SK-N-SH (cell line): ENCODE measurements around the gene ULK3. TPM values are rescaled to one million over a fixed set of nuclear protein-coding genes. Genes with fewer than 3 reads are reported as not detected.

Experiments used
- CTCF ChIA-PET: fragments of 300-600, 350-600 bp; formaldehyde crosslinking; extraction: SDS; loops from one replicate; lab custom pipeline; 2021; lab: Yijun Ruan, JAX
- POLR2A ChIA-PET: fragments of 350-600 bp; sonication (Branson Sonifier 250); formaldehyde crosslinking; extraction: SDS; loops from one replicate; lab custom pipeline; 2020; ENCODE audit warnings: antibody characterized with exemption, inconsistent platforms; lab: Yijun Ruan, JAX
- DNase-seq: peaks from one replicate; pipeline ENCODE4 v3.0.0; 2012
- H2AFZ ChIP-seq: fragments of 200-600 bp; sonication (generic); 2 replicates; pipeline ENCODE4 v1.8.1; 2016; ENCODE audit warnings: antibody characterized with exemption, mild to moderate bottlenecking, low read depth
- H3F3A ChIP-seq: fragments of 200-600 bp; sonication (generic); replicated peaks from 2 replicates; pipeline ENCODE3; 2016; ENCODE audit warnings: antibody characterized with exemption, mild to moderate bottlenecking; ENCODE audit not compliant: insufficient read depth
- H3K27ac ChIP-seq, 2 experiments: fragments of 200-500 bp in 1 of 2; fragments of 200-600 bp in 1 of 2; sonication (Bioruptor generic) in 1 of 2; sonication (generic), shearing (Covaris generic) in 1 of 2; 2 replicates each; pipeline versions ENCODE4 v1.5.1 to v1.6.1; 2014 to 2016; ENCODE audit warnings: low read depth in 2 of 2, inconsistent platforms in 1 of 2, low read length in 1 of 2, mild to moderate bottlenecking in 1 of 2, mixed read lengths in 1 of 2
- H3K27me3 ChIP-seq: fragments of 200-600 bp; sonication (generic), shearing (Covaris generic); 2 replicates; pipeline ENCODE4 v1.6.1; 2016; ENCODE audit warnings: mixed run types; ENCODE audit not compliant: insufficient read depth
- H3K36me3 ChIP-seq, 2 experiments: fragments of 200-500 bp in 1 of 2; fragments of 200-600 bp in 1 of 2; sonication (Bioruptor generic) in 1 of 2; sonication (generic) in 1 of 2; replicated peaks in 1 of 2; 2 replicates each; pipeline versions ENCODE3 to v1.5.1; 2014 to 2016; ENCODE audit warnings: low read length in 1 of 2, mild to moderate bottlenecking in 1 of 2; ENCODE audit not compliant: insufficient read depth in 2 of 2, control insufficient read depth in 1 of 2
- H3K4me1 ChIP-seq, 2 experiments: fragments of 200-500 bp in 1 of 2; fragments of 200-600 bp in 1 of 2; sonication (Bioruptor generic) in 1 of 2; sonication (generic), shearing (Covaris generic) in 1 of 2; 2 replicates each; pipeline versions ENCODE4 v1.5.1 to v1.6.1; 2014 to 2016; ENCODE audit warnings: low read depth in 1 of 2, low read length in 1 of 2, mixed run types in 1 of 2; ENCODE audit not compliant: insufficient read depth in 2 of 2, control insufficient read depth in 1 of 2
- H3K4me2 ChIP-seq: fragments of 200-600 bp; sonication (generic), shearing (Covaris generic); 2 replicates; pipeline ENCODE4 v1.6.1; 2017; ENCODE audit warnings: mixed run types
- H3K4me3 ChIP-seq, 2 experiments: fragments of 200-500 bp in 1 of 2; fragments of 200-600 bp in 1 of 2; sonication (Bioruptor generic) in 1 of 2; sonication (generic), shearing (Covaris generic) in 1 of 2; 2 replicates each; pipeline versions ENCODE4 v1.5.1 to v1.8.1; 2014 to 2016; ENCODE audit warnings: low read depth in 2 of 2, inconsistent platforms in 1 of 2, low read length in 1 of 2, mild to moderate bottlenecking in 1 of 2, mixed read lengths in 1 of 2, moderate library complexity in 1 of 2
- H3K79me2 ChIP-seq: fragments of 200-600 bp; sonication (generic); 2 replicates; pipeline ENCODE4 v1.8.1; 2017; ENCODE audit warnings: mild to moderate bottlenecking; ENCODE audit not compliant: insufficient read depth
- H3K9ac ChIP-seq: fragments of 200-600 bp; sonication (generic); 2 replicates; pipeline ENCODE4 v1.6.1; 2017; ENCODE audit warnings: mixed run types
- H3K9me2 ChIP-seq: fragments of 200-600 bp; sonication (generic); 2 replicates; pipeline ENCODE4 v1.6.1; 2017; ENCODE audit warnings: mixed run types
- H3K9me3 ChIP-seq: fragments of 200-600 bp; sonication (generic); 2 replicates; pipeline ENCODE4 v1.6.1; 2017; ENCODE audit warnings: mixed run types, mild to moderate bottlenecking, moderate library complexity
- H4K20me1 ChIP-seq: fragments of 200-600 bp; sonication (generic); 2 replicates; pipeline ENCODE4 v1.6.1; 2017; ENCODE audit warnings: mild to moderate bottlenecking, mixed run types; ENCODE audit not compliant: insufficient read depth
- CHD2 ChIP-seq: fragments of 150-350 bp; IDR thresholded peaks from 2 replicates; pipeline ENCODE4 v1.6.1; 2018; ENCODE audit warnings: low read length; ENCODE audit not compliant: partially characterized antibody
- CTCF ChIP-seq: fragments of 200-600 bp; sonication (generic); IDR thresholded peaks from 2 replicates; pipeline ENCODE4 v1.6.1; 2017; ENCODE audit warnings: antibody characterized with exemption, mild to moderate bottlenecking, moderate library complexity
- ELF1 ChIP-seq: IDR thresholded peaks from 2 replicates; pipeline ENCODE4 v1.4.0; 2012
- EP300 ChIP-seq, 2 experiments: IDR thresholded peaks; 2 replicates each; pipeline versions ENCODE4 v1.4.0 to v1.6.1; 2012; ENCODE audit warnings: borderline replicate concordance in 1 of 2, low read depth in 1 of 2, low read length in 1 of 2
- FOSL2 ChIP-seq: IDR thresholded peaks from 2 replicates; pipeline ENCODE4 v1.4.0; 2012; ENCODE audit warnings: low read depth, mild to moderate bottlenecking, moderate library complexity, borderline replicate concordance
- GATA2 ChIP-seq: sonication (generic); formaldehyde crosslinking; IDR thresholded peaks from 2 replicates; pipeline ENCODE4 v1.5.0; 2020; ENCODE audit warnings: mild to moderate bottlenecking, missing genetic modification reagents
- MXI1 ChIP-seq: IDR thresholded peaks from 2 replicates; pipeline ENCODE4 v1.6.1; 2012; ENCODE audit warnings: mild to moderate bottlenecking, low read depth, low read length, improper control_type of control experiment
- NFIC ChIP-seq: IDR thresholded peaks from 2 replicates; pipeline ENCODE4 v1.4.0; 2012; ENCODE audit warnings: borderline replicate concordance
- NRF1 ChIP-seq: IDR thresholded peaks from 2 replicates; pipeline ENCODE4 v1.6.1; 2012; ENCODE audit warnings: low read depth, mild to moderate bottlenecking, low read length
- POLR2AphosphoS5 ChIP-seq: IDR thresholded peaks from 2 replicates; pipeline ENCODE4 v1.6.1; 2012; ENCODE audit warnings: low read depth, low read length
- REST ChIP-seq: IDR thresholded peaks from 2 replicates; pipeline ENCODE4 v1.6.1; 2012; ENCODE audit warnings: mild to moderate bottlenecking, low read depth, low read length, moderate library complexity
- TAF1 ChIP-seq: IDR thresholded peaks from 2 replicates; pipeline ENCODE4 v1.6.1; 2012; ENCODE audit warnings: low read depth, mild to moderate bottlenecking, low read length, moderate library complexity, borderline replicate concordance
- TCF12 ChIP-seq: IDR thresholded peaks from 2 replicates; pipeline ENCODE4 v1.4.0; 2012
- WGBS: methylation state at CpG from one replicate; pipeline ENCODE4 v1.1.6; 2017; ENCODE audit warnings: low lambda C conversion rate; 5-methylcytosine and 5-hydroxymethylcytosine counted together
- polyA plus RNA-seq, 3 experiments: library from polyadenylated mRNA; depleted of rRNA; stranded (reverse); fragments of >200 nt; gene quantifications; 2 replicates each; pipeline ENCODE4 v1.2.3, GENCODE V29; 2012
- TF ChIP-seq, protein P1 (sequence below): IDR thresholded peaks from 2 replicates; pipeline ENCODE4 v1.4.0; 2012; ENCODE audit warnings: low read depth
- TF ChIP-seq, protein P2 (sequence below): IDR thresholded peaks from 2 replicates; pipeline ENCODE4; 2012

The ULK3 gene
- polyA plus RNA-seq, 1 of the 3 experiments (the other 2 are of a cell fraction): 41.3 TPM

- Histone ChIP-seq H3K4me2 (no peak overlapping the region), H3K79me2 (peaks cover 55% of the 10 kb centered on the region), H3F3A (no peaks in the 10 kb centered on the region), H3K27me3 (no peaks in the 10 kb centered on the region), H3K27ac (no peak overlapping the region), H3K9ac (no peak overlapping the region), H3K9me2 (no peaks in the 10 kb centered on the region), H3K4me1 (peaks cover 0 to 18% of the 10 kb centered on the region in 2 experiments; a peak in 1 of 4 replicates), H4K20me1 (peaks cover 14% of the 10 kb centered on the region; the same call in 1 of the 2 replicates), H2AFZ (no peak overlapping the region), H3K36me3 (peaks cover 3 to 32% of the 10 kb centered on the region in 2 experiments), H3K9me3 (no peaks in the 10 kb centered on the region), H3K4me3 (no peak overlapping the region)
- 95% methylated on average over 2 of the region's 2 CpGs for WGBS
- TF ChIP-seq REST (no peak), POLR2AphosphoS5 (no peak), EP300 (IDR thresholded peaks at IDR 0.05; ENCODE audit: borderline replicate concordance in 1 of 2, low read depth in 1 of 2, low read length in 1 of 2) (no peak), TCF12 (no peak)
- ChIA-PET CTCF (interaction anchor here (0.8 to 3.1 kb wide), 6 partner anchors 12 to 94 kb away, joined by 3 to 9 read pairs (median 4); partner anchors contain the start of gene ULK3), POLR2A (interaction anchor here (0.9 to 1.4 kb wide), 2 partner anchors 14 to 34 kb away, joined by 4 to 6 read pairs; no protein-coding TSS in a partner anchor)
- peak; percentile 48 for DNase-seq
These were observed 12.9 kb upstream of the ULK3 start for GRCh38 chr15:74855857-74856256.

- H3K9me3 ChIP-seq: no peaks in the 10 kb centered on the region
- no peak overlapping the region for H3K9ac ChIP-seq
- H3K4me2 ChIP-seq: no peak overlapping the region
- H3K79me2 ChIP-seq: peaks cover 42% of the 10 kb centered on the region
- no peak overlapping the region for H2AFZ ChIP-seq
- no peak overlapping the region for H3K4me3 ChIP-seq
- peaks cover 14% of the 10 kb centered on the region; the same call in 1 of the 2 replicates for H4K20me1 ChIP-seq
- peaks cover 3 to 43% of the 10 kb centered on the region in 2 experiments for H3K36me3 ChIP-seq
- H3F3A ChIP-seq: no peaks in the 10 kb centered on the region
- no peak overlapping the region for H3K27ac ChIP-seq
- no peaks in the 10 kb centered on the region for H3K9me2 ChIP-seq
- peaks cover 0 to 18% of the 10 kb centered on the region in 2 experiments; a peak in 1 of 4 replicates for H3K4me1 ChIP-seq
- H3K27me3 ChIP-seq: no peaks in the 10 kb centered on the region
- POLR2A ChIA-PET: interaction anchor here (1.2 kb wide), 1 partner anchor 84 kb away, joined by 3 read pairs; no protein-coding TSS in a partner anchor
- CTCF ChIA-PET: interaction anchor here (1.2 to 2.9 kb wide), 2 partner anchors 10 to 12 kb away, joined by 3 to 12 read pairs; partner anchors contain the start of gene ULK3
- TF ChIP-seq NRF1: no peak
- no peak for TF ChIP-seq MXI1
- TF ChIP-seq TCF12: no peak
- no peak for TF ChIP-seq GATA2 (CRISPR knock-in tag)
- no peak for TF ChIP-seq TAF1
- TF ChIP-seq EP300 (IDR thresholded peaks at IDR 0.05; ENCODE audit: borderline replicate concordance in 1 of 2, low read depth in 1 of 2, low read length in 1 of 2): no peak
- TF ChIP-seq ELF1: no peak
- TF ChIP-seq FOSL2: no peak
- TF ChIP-seq, protein P1, sequence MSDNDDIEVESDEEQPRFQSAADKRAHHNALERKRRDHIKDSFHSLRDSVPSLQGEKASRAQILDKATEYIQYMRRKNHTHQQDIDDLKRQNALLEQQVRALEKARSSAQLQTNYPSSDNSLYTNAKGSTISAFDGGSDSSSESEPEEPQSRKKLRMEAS: no peak
- no peak for TF ChIP-seq NFIC
- no peak for TF ChIP-seq CTCF
- TF ChIP-seq, protein P2, sequence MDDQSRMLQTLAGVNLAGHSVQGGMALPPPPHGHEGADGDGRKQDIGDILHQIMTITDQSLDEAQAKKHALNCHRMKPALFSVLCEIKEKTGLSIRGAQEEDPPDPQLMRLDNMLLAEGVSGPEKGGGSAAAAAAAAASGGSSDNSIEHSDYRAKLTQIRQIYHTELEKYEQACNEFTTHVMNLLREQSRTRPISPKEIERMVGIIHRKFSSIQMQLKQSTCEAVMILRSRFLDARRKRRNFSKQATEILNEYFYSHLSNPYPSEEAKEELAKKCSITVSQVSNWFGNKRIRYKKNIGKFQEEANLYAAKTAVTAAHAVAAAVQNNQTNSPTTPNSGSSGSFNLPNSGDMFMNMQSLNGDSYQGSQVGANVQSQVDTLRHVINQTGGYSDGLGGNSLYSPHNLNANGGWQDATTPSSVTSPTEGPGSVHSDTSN: no peak
- TF ChIP-seq CHD2: no peak
- no peak for DNase-seq
- WGBS: 100% methylated on average over 7 of the region's 13 CpGs
These were observed 11.6 kb upstream of the ULK3 start for GRCh38 chr15:74854453-74855022.
